ENCODE data around the gene GUCA2A.

The GUCA2A gene

DNA sequence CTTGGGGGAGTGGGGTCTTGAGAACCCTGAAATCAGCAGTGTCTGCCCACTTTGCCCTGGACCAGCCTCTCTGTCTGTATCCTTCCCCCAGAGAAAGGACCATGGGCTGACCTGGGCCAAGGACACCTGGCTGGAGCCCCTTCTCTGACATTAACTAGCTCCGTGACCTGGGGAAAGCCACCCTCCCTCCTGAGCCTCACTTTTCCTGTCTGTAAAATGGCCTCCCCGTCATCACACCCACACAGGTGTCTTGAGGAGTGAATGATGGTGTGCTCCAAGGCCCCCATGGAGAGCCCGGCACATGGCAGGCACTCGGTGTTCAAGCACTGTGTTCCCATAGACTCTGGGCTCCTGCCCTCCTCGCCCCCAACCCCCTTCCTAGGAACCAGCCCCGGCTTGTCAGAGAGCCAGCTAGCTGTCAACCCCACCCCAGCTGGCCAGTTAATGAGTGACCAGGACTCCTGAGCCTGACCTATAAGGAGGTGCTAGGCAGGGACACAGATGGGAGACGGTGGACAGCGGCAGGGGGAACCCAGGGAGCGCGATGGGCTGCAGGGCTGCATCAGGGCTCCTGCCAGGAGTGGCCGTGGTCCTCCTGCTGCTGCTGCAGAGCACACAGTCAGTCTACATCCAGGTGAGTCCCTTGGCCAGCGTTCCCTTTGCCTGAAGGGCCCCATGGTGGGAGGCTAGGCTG is 11.5 kb downstream of the GUCA2A start, which contains the start of gene GUCA2B:
Gene GUCA2B, plus strand, starts transcription at position 504 of the 694 bp plus-strand sequence. Its CDS starts 41 bp downstream, at position 545.
- no peak for DNase-seq

DNA sequence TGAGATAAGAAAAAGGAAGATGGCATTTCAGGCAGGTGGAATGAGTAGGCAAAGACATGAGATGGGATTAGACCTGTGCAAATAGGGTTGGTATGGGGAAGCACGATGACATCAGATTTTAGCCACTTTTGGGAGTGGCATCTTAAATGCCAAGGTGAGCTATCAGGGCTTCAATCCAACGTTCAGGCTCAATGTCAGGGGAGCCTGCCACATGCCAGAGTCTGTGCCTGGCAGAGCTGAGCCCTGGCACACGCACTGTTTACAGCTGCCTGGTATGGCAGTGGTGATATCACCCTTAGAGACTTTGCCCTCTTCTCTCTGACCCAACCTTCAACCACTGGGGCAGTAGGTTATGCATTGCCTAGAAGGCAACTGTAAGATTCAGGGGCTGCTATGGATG is 12.4 kb downstream of the GUCA2A start:
- no peak for DNase-seq

DNA sequence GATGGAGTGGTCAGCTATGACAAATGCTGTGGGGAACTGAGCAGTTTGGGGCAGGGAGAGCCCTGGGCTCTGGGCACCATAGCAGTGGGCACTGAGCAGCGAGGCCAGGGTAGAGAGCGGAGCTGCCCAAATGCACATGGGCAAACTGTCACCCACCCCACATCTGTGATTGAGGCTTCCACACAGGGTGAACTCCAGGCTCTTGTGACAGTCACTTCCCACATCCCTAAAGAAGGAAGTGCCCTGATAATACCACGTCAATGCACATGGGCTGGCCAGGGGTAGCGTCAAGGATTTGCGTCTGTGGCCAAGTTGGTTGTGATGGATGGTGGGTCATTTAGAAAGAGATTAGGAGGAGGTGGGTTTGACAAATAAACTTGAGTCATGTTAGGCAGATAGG is 13.9 kb downstream of the GUCA2A start:
- DNase-seq = no peak

DNA sequence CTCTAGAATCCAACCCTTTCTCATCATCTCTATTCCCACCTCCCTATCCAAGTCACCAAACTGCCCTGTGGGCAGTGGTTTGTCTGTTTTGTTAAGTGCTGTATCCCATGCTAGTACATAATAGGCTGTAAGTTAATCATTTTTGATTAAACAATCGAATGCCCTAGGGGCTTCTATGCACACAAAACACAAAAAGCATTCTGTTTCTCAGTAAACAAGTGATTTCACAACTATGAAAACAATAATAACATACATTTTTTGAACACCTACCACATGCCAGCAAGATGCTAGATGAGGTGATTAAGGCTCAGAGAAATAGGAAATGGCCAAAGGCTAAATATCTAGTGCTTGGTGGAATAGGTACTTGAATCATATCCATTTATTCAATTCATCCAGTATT is 16.4 kb downstream of the GUCA2A start:
- no peak for DNase-seq

DNA sequence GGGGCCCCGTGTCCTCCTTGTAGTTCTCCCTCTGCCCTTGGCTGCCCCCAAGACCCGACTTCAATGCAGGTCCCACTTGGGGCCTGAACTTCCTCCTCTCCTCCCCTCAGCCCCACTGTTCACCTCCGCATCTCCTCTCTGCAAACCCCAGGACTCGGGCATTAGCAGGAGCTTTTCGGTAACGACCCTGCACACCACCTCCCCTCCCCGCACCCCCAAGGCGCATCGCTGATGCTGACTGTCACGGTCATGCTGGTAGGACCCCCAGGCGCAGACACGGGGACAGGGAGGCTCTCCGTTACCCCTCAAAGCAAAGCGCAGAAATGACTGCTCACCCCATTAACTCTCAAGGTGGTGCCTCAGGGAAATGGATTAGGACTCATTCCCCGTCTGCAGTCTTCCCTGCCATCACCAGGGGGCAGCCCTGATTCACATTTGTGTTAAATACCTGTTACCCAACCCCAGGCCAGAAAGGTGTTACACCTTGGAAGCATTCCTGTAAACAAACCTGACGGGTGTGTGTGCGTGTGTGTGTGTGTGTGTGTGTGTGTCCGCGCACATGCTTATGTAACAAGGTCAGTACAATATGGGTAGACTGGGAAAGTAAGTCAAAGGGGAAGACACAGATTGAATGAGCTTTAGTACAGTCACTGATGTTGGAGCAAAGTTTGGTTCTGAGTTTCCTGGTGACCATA is 17.8 kb downstream of the GUCA2A start:
- DNase-seq = peak; percentile 57

DNA sequence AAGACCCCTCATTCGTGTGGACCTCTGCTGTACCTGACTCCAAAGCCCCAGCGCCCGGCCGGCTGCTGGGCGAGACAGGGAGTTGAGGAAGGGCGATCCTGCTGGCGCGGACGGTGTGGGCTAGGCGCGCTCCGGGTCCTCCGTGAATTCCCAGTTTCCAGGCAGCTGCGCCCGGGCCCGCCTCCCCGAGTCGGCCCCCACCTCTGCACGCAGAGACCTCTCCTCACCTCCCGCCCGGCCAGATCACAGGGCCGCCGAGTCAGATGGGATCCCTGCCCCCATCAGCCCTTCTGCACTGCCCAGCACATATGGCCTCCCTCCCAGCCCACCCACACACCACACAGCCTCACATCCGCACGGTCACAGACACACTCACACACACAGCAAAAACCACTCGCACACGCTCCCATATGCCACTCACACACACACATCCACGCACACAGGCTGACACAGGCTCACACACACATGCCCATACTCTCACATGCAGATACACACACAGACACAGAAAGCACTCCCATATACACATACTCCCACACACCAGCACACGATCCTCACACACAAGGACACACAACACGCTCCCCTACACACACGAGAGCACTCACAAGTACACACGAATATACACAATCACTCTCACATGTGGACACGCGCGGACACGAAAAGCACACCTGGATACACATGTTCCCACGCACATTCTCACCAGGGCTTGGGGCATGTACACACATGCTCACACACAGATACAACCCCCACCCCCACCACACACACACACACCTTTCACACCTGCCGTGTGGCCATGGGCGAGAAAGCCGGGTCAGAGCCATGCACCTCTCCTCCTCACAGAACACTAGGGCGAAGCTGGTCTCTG is 18.6 kb downstream of the GUCA2A start:
- DNase-seq = no peak

DNA sequence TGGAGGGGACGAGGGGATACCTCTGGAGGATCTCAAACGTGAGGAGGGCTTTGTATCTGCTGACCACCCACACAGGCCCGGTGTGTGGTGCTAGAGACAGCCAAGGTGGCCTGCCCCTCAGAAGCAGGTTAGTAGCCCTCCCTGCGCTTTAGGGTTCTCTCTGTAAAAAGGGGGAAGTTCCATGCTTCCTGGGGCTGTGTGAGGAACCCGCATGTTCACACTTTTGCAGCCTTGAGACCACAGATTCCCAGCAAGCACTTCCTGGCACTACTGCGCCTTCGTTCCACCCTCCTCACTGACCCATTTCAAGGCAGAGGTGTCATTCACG is 19.2 kb downstream of the GUCA2A start:
- no peak for DNase-seq

DNA sequence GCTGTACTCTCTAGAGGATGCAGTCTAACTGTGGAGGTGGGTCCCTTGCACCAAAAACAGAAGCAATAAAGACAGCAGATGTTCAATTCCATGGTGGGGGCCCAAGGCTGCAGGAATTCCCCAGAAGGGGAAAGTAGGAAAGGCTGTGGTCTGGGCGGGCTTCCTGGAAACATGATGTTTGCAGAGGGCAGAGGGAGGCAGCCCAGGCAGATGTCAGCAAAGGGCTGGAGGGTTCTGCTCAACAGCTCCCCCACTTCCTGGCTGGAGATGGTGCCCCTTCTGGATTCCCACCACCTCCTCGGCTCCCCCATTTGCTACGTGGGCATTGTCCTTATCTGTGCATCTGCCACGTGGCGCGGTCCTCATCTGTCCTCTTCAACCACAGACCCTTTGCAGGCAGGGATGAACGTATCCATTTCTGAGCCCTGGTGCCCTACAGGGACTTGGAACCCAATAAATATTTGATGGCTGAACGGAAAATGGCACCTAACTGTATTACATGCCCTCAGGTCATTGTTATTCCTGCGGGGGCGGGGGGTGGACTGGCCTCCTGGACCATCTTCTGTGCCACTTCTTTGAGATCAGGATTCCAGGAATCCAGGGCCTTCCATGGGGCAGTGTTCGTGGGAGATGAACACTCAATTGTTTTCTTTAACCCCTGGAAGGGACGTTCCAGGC is 19.7 kb downstream of the GUCA2A start:
- no peak for DNase-seq

DNA sequence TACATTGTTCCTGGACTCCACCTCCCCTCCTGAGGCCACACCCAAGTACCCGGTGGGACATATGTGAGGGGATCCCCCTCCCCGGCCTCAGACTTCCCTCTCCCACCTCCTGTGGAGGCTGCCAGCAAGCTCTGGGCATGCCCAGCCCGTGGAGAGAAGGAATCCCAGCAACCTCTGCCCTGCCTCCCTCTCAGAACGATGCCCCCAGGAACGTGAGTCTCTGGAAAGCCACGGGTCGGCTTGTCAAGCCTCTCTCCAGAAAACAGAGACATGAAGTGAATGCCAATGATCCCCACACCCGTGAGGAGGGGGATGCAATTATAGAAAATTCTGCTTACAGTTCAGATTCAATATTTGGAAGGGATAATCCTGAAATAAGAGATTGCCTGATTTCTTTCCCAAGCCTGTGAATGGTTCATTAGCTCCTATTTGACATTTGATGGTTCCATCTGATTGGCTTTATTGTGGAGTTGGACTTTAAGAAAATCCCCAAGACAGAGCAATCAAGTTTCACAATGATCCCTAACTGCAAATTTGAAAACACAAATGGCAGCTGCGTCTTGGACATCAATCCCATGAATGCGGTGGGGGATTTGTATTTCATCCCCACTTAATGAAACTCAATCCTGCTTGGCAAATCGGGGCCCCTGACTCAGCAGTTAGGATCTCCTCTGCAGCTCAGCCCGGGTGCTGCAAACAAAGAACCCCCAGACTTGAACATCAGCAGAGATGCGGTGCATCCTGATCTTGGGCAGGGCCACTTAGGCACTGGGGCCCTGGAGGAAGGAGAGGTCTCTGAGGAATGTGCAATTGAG is 20.4 kb downstream of the GUCA2A start:
- no peak for DNase-seq

DNA sequence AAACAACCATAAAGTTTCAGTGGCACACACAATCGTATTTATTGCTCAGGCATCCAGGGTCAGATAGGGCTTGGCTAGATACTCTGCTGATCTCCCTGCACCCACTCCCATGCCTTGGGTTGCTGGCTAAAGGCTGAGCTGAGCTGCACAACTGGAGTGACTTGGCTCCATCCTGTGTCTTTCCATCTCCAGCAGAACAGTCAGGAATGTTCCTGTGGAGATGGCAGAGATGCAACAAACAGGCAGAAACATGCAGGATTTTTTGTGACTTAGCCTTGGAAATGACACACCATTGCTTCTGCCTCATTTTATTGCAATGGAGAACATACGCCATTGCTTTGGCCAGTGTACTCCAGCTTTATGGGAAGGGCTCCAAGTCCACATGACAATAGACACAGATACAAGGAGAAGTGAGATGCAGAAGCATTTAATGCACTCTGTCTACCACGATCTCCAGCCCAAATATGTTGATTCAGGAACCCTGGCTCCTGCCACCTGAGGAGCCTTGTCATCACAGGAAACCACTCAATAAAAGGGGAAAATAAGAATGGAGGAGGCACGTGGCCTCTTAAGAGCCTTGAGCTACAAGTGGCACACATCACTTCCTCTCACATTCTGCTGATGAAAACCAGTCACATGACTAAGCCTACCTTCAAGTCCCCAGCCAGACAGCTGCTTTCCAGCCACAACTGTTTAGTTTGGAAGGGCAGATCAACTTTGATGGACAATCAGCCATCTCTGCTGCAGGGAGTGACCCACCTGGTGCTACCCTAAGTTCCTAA is 21.5 kb downstream of the GUCA2A start:
- no peak for DNase-seq

DNA sequence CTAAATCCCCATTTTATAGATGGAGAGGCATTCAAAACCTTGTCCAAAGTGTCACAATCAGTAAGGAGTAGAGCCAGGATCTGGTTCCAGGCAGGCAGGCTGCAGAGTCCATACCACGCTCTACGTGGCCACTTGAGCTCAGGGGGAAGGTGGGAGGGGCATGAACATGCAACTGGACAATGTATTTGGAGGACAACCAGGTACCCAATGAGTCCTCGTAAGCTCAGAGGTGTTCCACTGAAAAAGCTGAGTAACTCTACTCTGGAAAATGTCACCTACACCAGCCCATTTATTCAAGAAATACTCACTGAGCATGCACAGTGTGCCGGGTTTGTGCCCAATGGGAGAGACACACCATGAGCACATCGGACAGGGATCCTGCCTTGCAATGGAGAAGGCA is 22.6 kb downstream of the GUCA2A start:
- no peak for DNase-seq

DNA sequence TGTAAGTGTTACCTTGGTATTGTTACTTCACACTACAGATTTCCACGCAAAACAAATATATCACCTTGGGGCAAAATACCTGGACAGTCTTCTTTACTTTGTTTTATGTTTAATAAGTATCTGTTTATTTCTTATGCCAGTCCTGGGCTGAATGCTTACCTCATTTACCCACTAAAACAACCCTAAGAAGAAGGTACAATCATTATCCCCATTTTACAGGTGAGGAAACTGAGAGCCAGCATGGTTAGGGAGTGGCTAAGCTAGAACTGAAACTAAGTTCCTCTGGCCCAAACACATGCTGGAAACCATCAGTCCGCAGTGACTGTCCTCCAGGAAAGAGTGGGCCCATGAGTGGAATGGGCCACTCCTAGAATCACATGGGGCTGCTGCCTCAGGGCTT is 24.4 kb downstream of the GUCA2A start:
- DNase-seq = no peak

DNA sequence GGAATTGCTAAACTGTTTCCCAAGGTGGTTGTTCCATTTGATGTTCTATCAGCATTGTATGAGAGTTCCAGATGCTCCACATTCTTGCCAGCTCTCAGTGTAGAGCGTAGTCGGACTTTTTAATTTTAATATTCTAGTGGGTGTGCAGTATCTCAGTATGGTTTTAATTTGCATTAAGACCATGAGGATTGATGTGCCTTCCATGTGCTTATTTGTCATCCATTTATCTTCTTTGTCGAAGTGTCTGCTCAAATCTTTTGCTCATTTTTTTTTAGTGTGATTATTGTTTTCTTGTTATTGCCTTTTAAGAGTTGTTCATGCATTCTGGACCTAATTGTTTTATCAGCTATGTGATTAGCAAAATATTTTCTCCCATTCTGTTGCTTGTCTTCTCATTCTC is 25.1 kb downstream of the GUCA2A start:
- DNase-seq = no peak

DNA sequence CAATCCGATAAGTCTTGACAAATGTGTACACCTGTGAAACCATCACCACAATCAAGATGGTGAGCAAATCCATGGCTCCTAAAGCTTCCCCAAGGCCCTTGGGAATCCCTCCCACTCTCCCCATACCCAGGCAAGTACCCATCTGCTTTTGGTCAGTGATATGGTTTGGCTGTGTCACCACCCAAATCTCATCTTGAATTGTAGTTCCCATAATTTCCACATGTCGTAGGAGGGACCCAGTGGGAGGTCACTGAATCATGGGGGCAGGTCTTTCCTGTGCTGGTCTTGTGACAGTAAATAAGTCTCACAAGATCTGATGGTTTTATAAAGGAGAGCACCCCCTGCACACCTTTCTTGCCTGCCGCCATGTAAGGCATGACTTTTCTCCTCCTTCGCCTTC is 26.0 kb downstream of the GUCA2A start:
- DNase-seq = no peak

DNA sequence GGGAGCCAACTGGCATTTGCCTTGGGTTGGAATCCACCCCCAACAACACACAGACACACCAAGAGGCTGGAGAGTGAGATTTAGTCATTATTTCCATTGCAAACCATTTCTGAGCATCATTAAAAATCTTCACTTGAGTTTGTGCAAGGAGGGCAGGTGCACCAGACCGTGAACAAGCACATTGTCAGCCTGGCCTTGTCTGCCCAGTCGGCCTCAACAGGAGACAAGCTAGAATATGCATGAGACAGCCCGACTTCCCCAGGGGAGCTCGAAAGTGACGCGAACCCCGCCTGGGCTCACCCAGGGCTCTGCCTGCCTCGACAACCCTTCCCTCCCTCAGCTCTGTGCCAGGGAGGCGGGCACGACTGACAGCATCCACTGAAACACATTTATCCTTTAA is 26.8 kb downstream of the GUCA2A start:
- peak; percentile 27 for DNase-seq

DNA sequence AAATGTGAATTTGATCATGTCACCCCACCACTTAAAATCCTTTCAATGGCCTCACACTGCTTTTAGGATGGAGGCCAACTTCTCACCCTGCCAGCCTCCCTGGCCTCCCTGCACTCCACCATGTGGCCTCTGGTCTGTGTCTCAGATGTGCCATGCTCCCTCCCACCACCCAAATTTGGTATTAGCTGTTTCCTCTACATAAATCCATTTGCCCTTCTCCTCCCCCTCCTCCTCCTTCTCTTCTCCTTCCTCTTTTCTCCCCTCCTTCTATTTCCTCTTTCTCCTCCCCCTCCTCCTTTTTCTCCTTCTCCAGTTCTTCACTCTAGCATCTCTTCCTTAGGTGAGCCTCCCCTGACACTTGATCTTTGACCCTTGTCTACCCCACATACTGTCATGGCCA is 28.1 kb downstream of the GUCA2A start:
- no peak for DNase-seq

DNA sequence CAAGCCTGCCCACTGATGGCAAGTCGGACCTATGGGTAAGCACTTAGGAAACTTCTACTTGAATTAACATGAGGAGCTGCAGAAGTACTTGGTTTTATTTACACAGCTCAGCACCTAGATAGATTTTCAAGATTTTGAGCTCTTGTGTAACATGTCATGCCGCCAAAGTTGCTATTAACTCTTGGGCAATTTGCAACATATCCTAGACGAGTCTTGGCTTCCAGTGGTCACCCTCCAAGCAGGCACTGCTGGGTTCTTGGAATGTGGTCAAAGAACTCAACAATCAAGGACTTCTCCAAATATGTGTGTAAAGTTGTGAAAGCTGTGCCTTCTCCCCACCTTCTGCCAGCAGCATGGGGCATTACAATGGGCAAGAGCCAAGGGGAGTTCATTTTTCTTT is 29.1 kb downstream of the GUCA2A start:
- no peak for DNase-seq

DNA sequence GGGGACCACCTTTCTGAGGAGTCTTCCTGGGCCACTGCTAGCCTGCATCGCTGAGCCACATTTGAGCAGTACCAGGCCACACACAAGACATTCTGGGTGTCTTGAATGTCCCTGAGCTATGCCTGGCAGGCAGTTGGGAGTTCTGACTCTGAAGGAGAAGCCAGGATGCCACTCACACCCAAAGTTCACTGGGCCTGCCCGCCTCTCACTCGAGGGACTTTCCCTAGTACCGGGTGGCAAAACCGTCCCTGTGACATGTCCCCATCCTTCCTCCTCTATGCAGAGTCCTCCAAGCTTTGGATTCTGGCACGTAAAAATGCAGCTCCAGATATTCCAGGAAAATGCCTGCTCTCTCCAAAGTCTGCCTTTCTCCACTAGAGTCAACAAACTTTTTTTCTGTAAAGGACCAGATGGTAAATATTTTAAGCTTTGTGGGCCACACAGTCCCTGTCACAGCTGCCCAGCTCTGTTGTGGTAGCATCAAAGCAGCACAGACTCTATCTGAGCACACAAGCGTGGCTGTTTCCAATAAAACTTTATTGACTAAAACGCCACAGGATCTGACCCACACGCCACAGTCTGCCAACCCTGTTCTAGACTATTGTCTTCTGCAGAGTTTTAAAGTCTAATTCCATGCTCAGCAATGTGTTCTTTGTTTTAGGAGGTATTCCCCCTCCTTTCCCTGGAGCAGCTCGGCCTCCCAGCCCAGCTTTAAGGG is 30.6 kb downstream of the GUCA2A start:
- DNase-seq = no peak

DNA sequence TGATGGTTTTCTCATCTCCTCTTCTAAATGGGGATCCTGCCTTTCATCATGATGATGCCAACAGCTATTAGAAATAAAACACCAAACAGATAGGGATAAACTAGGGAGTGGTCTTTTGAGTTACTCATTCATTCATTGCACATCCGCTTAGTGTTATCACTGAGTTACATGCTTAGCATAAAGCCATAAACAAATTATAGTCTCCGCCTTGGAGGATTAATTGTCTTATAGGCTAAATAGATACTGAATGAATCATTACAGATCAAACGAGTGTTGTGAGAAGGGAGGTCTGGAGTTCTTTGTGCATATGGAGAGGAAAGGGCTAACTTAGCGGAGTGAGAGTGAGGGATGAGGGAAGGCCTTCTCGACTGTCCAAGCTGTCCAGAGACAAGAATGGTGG is 31.2 kb downstream of the GUCA2A start:
- DNase-seq = no peak

DNA sequence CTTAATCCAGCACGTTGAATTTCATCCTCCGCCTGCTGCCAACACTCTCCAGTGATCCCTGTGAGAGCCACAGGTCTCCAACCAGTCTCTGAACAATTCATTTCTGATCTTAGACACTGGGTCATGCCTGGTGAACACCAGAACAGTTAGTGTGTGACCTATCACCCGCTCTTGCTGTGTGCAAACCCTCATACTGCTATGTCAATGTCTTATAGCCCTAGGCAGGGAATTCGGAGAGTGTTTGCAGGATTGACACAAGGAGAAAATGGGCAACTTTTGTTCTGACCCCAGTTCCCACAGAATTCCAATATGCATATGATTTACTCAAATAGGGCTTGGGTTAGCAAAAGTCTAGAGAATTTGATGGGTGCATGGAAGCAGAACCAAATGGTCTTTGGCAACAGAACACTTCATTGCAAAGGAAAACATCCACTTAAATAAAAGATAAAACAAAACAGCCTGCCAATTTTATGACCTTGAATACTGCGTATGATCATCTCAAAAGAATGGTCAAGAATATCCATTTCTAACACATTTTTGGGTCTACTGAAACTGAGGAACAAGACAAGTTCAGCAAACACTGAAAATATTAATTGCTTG is 34.4 kb downstream of the GUCA2A start:
- no peak for DNase-seq

DNA sequence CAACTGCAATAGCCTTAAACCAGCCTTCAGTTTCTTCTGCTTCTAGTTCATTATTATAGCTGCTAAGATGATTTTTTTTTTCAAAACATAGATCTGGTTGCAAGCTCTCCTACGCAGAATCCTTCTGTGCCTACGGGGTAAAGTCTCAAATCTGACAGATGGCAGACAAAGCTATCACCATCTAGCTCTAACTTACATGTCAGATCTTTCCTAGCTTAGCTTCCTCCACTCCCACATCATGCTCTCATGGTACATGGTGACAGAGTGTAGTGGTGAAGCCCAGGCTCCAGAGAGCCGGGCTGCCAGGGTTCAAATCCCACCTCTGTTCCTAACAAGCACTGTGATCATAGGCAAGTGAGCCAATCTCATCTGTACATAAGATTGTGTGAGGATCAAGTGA is 35.6 kb downstream of the GUCA2A start:
- no peak for DNase-seq

Measured in kidney glomerular epithelial cell (primary cell).